HG02938 (cell line): ENCODE results near the gene NKD2.

Experiments
- ATAC-seq: cut with Tn5 transposase; IDR thresholded peaks from one replicate; pipeline ENCODE4 v1.9.1; 2021; ENCODE audit warnings: mild to moderate bottlenecking, moderate library complexity; ENCODE audit not compliant: unreplicated experiment

NKD2 gene

GRCh38 chr5:1028481-1029281, 20.1 kb downstream of the NKD2 start:
- ATAC-seq = no peak

- no peak for ATAC-seq
Measured at GRCh38 chr5:1029282-1029944, 20.8 kb downstream of the NKD2 start.

- no peak for ATAC-seq
Measured at GRCh38 chr5:1029945-1030625, 21.5 kb downstream of the NKD2 start.

GRCh38 chr5:1030801-1031271, 22.2 kb downstream of the NKD2 start:
- no peak for ATAC-seq

- ATAC-seq = no peak
Measured at GRCh38 chr5:1031306-1031959, 22.8 kb downstream of the NKD2 start.

- no peak for ATAC-seq
Measured at GRCh38 chr5:1032011-1032410, 23.4 kb downstream of the NKD2 start.

GRCh38 chr5:1032551-1033027, 24.0 kb downstream of the NKD2 start:
- no peak for ATAC-seq

- ATAC-seq = no peak
Measured at GRCh38 chr5:1033178-1033577, 24.6 kb downstream of the NKD2 start.

- no peak for ATAC-seq
Measured at GRCh38 chr5:1033606-1034420, 25.2 kb downstream of the NKD2 start.

- ATAC-seq = no peak
Measured at GRCh38 chr5:1034421-1034905, 25.9 kb downstream of the NKD2 start.

GRCh38 chr5:1034986-1035385, 26.4 kb downstream of the NKD2 start:
- no peak for ATAC-seq

GRCh38 chr5:1035421-1036405, 27.1 kb downstream of the NKD2 start:
- ATAC-seq = no peak

GRCh38 chr5:1036504-1037122, 28.0 kb downstream of the NKD2 start:
- ATAC-seq = no peak

- no peak for ATAC-seq
Measured at GRCh38 chr5:1037123-1037670, 28.6 kb downstream of the NKD2 start.

- no peak for ATAC-seq
Measured at GRCh38 chr5:1037671-1038416, 29.2 kb downstream of the NKD2 start.

- ATAC-seq = no peak
Measured at GRCh38 chr5:1038417-1039209, 30.0 kb downstream of the NKD2 start.

GRCh38 chr5:1039210-1039548, 30.6 kb downstream of the NKD2 start:
- no peak for ATAC-seq
